Suprapubic skin (tissue), 4 donors: ENCODE measurements around the gene SYNE2.

Experiments
- CTCF ChIP-seq, 2 donors: fragments of 200-600 bp in 1 of 2; fragments of 450-650 bp in 1 of 2; sonication (generic) in 1 of 2; IDR thresholded peaks; one replicate each; pipeline ENCODE4 v1.5.1; 2016 to 2019; ENCODE audit warnings: antibody characterized with exemption in 2 of 2, mild to moderate bottlenecking in 1 of 2, moderate library complexity in 1 of 2
- POLR2A ChIP-seq, 2 donors: fragments of 450-650 bp; IDR thresholded peaks; one replicate each; pipeline ENCODE4 v1.6.1; 2017; ENCODE audit warnings: antibody characterized with exemption in 2 of 2, mild to moderate bottlenecking in 2 of 2, moderate library complexity in 2 of 2
- POLR2AphosphoS5 ChIP-seq, 3 donors: sonication (generic); formaldehyde crosslinking; IDR thresholded peaks; one replicate each; pipeline ENCODE4 v1.6.1; 2017; ENCODE audit warnings: antibody characterized with exemption in 3 of 3

DNA sequence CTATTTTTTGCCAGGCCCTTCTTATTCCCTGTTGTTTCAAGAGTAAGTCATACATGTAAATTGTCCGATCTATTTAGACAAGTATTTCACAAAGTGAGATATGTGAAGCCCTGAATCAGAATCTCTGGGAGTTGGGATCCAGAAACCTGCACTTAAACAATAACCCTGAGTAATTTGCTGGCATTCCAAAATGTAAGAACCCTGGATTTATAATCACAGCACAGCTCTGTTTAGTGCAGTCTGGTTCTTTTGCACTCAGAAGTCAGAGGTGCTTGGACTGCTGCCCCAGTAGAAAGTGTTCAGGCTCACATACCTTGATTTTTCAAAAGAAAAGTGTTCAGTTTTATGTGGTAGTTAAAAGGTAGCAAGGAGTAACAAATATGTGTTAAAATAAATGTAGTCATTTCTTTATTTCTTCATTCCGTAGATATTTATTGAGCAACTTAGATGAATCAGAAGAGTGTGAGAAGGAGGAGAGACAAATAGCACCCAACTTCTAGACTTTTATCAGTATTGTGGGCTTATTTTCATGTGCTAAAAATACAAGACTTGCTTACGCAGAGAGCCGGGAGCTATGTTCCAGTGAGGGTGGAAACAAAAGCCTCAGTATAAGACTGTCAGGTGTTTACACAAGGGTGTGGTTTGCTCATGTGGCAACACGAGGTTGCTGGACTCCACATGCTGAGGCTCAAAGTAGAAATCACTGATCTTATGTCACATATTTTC lies 70.1 kb downstream of the SYNE2 start:
- no peak for TF ChIP-seq POLR2A (IDR thresholded peaks at IDR 0.05)
- no peak for TF ChIP-seq CTCF (IDR thresholded peaks at IDR 0.05)
- TF ChIP-seq POLR2AphosphoS5 (IDR thresholded peaks at IDR 0.05): peak in 2 of 3 donors; percentile 20 to 41
